HepG2 (cell line): ENCODE measurements around the gene COL8A2. TPM values are rescaled to one million over a fixed set of nuclear protein-coding genes. Genes with fewer than 3 reads are reported as not detected.

ENCODE experiments used
- ATAC-seq: fragments of 200-7000 bp; cut with Tn5 transposase; 3 replicates; pipeline ENCODE4 v1.9.1; 2020; ENCODE audit warnings: mild to moderate bottlenecking, moderate library complexity
- BruUV-seq: library from RNA; stranded (reverse); fragments of 400-500 nt; replicated peaks from 2 replicates; lab custom pipeline; 2021; lab: Mats Ljungman, UMichigan
- CTCF ChIA-PET: fragments of 300-600 bp; formaldehyde crosslinking; extraction: SDS; loops from one replicate; lab custom pipeline; 2021; ENCODE audit warnings: low total read pairs, inconsistent platforms, low intra/inter-chr PET ratio; lab: Yijun Ruan, JAX
- POLR2A ChIA-PET: fragments of 350-600 bp; sonication (Branson Sonifier 250); formaldehyde crosslinking; loops from one replicate; lab custom pipeline; 2020; ENCODE audit warnings: antibody characterized with exemption, inconsistent platforms; lab: Yijun Ruan, JAX
- DNase-seq: peaks from one replicate; pipeline ENCODE4 v3.0.0-alpha.2; 2015; ENCODE audit warnings: low spot score
- FAIRE-seq: peaks from 3 replicates; lab custom pipeline; 2011; peaks lifted over from hg19 to GRCh38; lab: Jason Lieb, UNC
- H2AFZ ChIP-seq: one replicate; pipeline ENCODE4 v1.6.1; 2011; ENCODE audit warnings: low read length, inconsistent platforms
- H3K27ac ChIP-seq: fragments of 300-600 bp; 3 replicates; pipeline ENCODE4 v1.8.0; 2011; ENCODE audit warnings: mixed run types, mild to moderate bottlenecking, mixed read lengths, low read length, inconsistent platforms; ENCODE audit not compliant: insufficient read depth; ENCODE audit errors: extremely low read length
- H3K27me3 ChIP-seq, 2 experiments: fragments of 200-600 bp in 1 of 2; 2 replicates in 1 of 2; 3 replicates in 1 of 2; pipeline versions ENCODE4 v1.6.0 to v1.8.0; 2011; ENCODE audit warnings: low read length in 2 of 2, mild to moderate bottlenecking in 2 of 2, moderate library complexity in 2 of 2, inconsistent platforms in 1 of 2; ENCODE audit not compliant: insufficient read depth in 2 of 2, control insufficient read depth in 1 of 2
- H3K36me3 ChIP-seq, 2 experiments: fragments of 200-600 bp in 1 of 2; replicated peaks in 1 of 2; 2 replicates in 1 of 2; 3 replicates in 1 of 2; pipeline versions ENCODE4 v1.5.1 to v1.8.0; 2011; ENCODE audit warnings: low read length in 2 of 2, inconsistent platforms in 1 of 2; ENCODE audit not compliant: insufficient read depth in 2 of 2, control insufficient read depth in 1 of 2
- H3K4me1 ChIP-seq: 2 replicates; pipeline ENCODE4 v1.5.1; 2012; ENCODE audit warnings: low read length, inconsistent platforms; ENCODE audit not compliant: insufficient read depth
- H3K4me2 ChIP-seq: 2 replicates; pipeline ENCODE4 v1.6.0; 2011; ENCODE audit warnings: low read depth, low read length, inconsistent platforms
- H3K4me3 ChIP-seq, 3 experiments: fragments of 200-600 bp in 1 of 3; sonication (generic), shearing (Covaris generic) in 1 of 3; replicated peaks in 1 of 3; 2 replicates each; pipeline ENCODE4 v1.5.1; 2011 to 2016; ENCODE audit warnings: low read length in 3 of 3, inconsistent platforms in 2 of 3, low read depth in 2 of 3, mild to moderate bottlenecking in 2 of 3, control low read depth in 1 of 3, mixed read lengths in 1 of 3; ENCODE audit not compliant: insufficient read depth in 1 of 3
- H3K79me2 ChIP-seq: one replicate; pipeline ENCODE4 v1.6.1; 2011; ENCODE audit warnings: low read length, inconsistent platforms; ENCODE audit not compliant: insufficient read depth
- H3K9ac ChIP-seq: 2 replicates; pipeline ENCODE4 v1.6.0; 2011; ENCODE audit warnings: mild to moderate bottlenecking, low read depth, low read length, inconsistent platforms; ENCODE audit not compliant: insufficient read depth
- H3K9me3 ChIP-seq: 2 replicates; pipeline ENCODE4 v1.5.1; 2012; ENCODE audit warnings: mild to moderate bottlenecking, low read length
- H4K20me1 ChIP-seq: 2 replicates; pipeline ENCODE4 v1.6.0; 2011; ENCODE audit warnings: inconsistent platforms, mild to moderate bottlenecking, low read length, moderate library complexity; ENCODE audit not compliant: insufficient read depth
- DDIT3 ChIP-seq: sonication (generic); formaldehyde crosslinking; IDR thresholded peaks from 2 replicates; pipeline ENCODE4 v1.4.0; 2020; ENCODE audit warnings: mild to moderate bottlenecking, missing genetic modification reagents
- HIC2 ChIP-seq: sonication (generic); formaldehyde crosslinking; IDR thresholded peaks from 2 replicates; pipeline ENCODE4 v1.9.0; 2022; ENCODE audit warnings: low read depth, missing genetic modification reagents
- HOXA3 ChIP-seq: sonication (generic); formaldehyde crosslinking; IDR thresholded peaks from 2 replicates; pipeline ENCODE4 v1.5.0; 2020; ENCODE audit warnings: missing genetic modification reagents
- IRX3 ChIP-seq: sonication (generic); formaldehyde crosslinking; IDR thresholded peaks from 2 replicates; pipeline ENCODE4 v1.8.1; 2023; ENCODE audit warnings: mild to moderate bottlenecking, low read depth, missing genetic modification reagents, borderline replicate concordance
- KLF11 ChIP-seq: IDR thresholded peaks from 2 replicates; pipeline ENCODE4 v1.6.1; 2016; ENCODE audit warnings: missing compliant biosample characterization
- RELA ChIP-seq: sonication (generic); formaldehyde crosslinking; IDR thresholded peaks from 2 replicates; pipeline ENCODE4 v1.4.0; 2020; ENCODE audit warnings: missing genetic modification reagents
- U2AF2 ChIP-seq: fragments of 200-400 bp; formaldehyde crosslinking; IDR thresholded peaks from 2 replicates; pipeline ENCODE4 v1.6.1; 2017; ENCODE audit warnings: low read depth, mild to moderate bottlenecking, low read length
- UBTF ChIP-seq: sonication (generic); formaldehyde crosslinking; IDR thresholded peaks from 2 replicates; pipeline ENCODE4 v1.4.0; 2020; ENCODE audit warnings: mild to moderate bottlenecking, missing genetic modification reagents
- ZNF317 ChIP-seq: sonication (generic); formaldehyde crosslinking; IDR thresholded peaks from 2 replicates; pipeline ENCODE4 v1.5.0; 2020; ENCODE audit warnings: mild to moderate bottlenecking, missing genetic modification reagents
- ZNF772 ChIP-seq: sonication (generic); formaldehyde crosslinking; IDR thresholded peaks from 2 replicates; pipeline ENCODE4 v1.5.0; 2020; ENCODE audit warnings: mild to moderate bottlenecking, missing genetic modification reagents
- ZSCAN30 ChIP-seq: sonication (generic); formaldehyde crosslinking; IDR thresholded peaks from 2 replicates; pipeline ENCODE4 v1.5.0; 2020; ENCODE audit warnings: mild to moderate bottlenecking, missing genetic modification reagents
- WGBS: methylation state at CpG from one replicate; pipeline ENCODE4 v1.1.6; 2017; ENCODE audit warnings: low lambda C conversion rate; 5-methylcytosine and 5-hydroxymethylcytosine counted together
- in situ Hi-C: cut with HindIII; loops from 2 replicates; pipeline ENCODE4 v1.10.0; 2017; ENCODE audit warnings: low pct_unique_long_range_greater_than_20kb; ENCODE audit not compliant: extremely low pct_ligation_motif_present
- intact Hi-C: fragments of 100-400 bp; cut with micrococcal nuclease; formaldehyde crosslinking; loops from one replicate; pipeline ENCODE4 v1.10.0; 2022; ENCODE audit not compliant: unreplicated experiment
- polyA plus RNA-seq, 8 experiments: library from polyadenylated mRNA; depleted of rRNA in 3 of 8; stranded (reverse) in 7 of 8; unstranded in 1 of 8; fragments of >200 nt; fragmentation: Illumina TruSeq in 4 of 8; extraction: Trizol in 4 of 8; gene quantifications; 2 replicates each; pipeline versions ENCODE4 v1.2.1 to v1.2.3, GENCODE V29; 2011 to 2016; ENCODE audit warnings: low read depth in 4 of 8, missing spikeins in 1 of 8, mixed read lengths in 1 of 8; ENCODE audit not compliant: insufficient read depth in 1 of 8
- total RNA-seq, 5 experiments: library from RNA; depleted of rRNA; stranded (reverse); fragments of >200 nt; fragmentation: Illumina TruSeq; extraction: Trizol; gene quantifications; 2 replicates each; pipeline ENCODE4 v1.2.3, GENCODE V29; 2016; ENCODE audit warnings: low read depth in 1 of 5

COL8A2 gene
- total and polyA plus RNA-seq, 2 of the 13 experiments (the other 11 are each of a cell fraction or from before 2014, with no cell fraction given), result 0.13 to 0.24 TPM

GRCh38 chr1:36092166-36092797 is 32.7 kb downstream of the COL8A2 start:
- TF ChIP-seq DDIT3 (CRISPR knock-in tag) (no peak), RELA (no peak), ZNF317 (CRISPR knock-in tag) (no peak), HOXA3 (CRISPR knock-in tag) (no peak), ZNF772 (CRISPR knock-in tag) (no peak), IRX3 (no peak), KLF11 (CRISPR knock-in tag) (no peak), U2AF2 (no peak), UBTF (CRISPR knock-in tag) (no peak), ZSCAN30 (CRISPR knock-in tag) (no peak), HIC2 (CRISPR knock-in tag) (no peak)
- DNase-seq (no peak), ATAC-seq (no peak), FAIRE-seq (no peak)
- H3K9ac ChIP-seq, result no peak overlapping the region
- H3K4me1 ChIP-seq, result peaks cover 29% of the 10 kb centered on the region
- H3K27ac ChIP-seq, result no peak overlapping the region
- H3K36me3 ChIP-seq, result peaks cover 35 to 51% of the 10 kb centered on the region in 2 experiments
- intact Hi-C loops, result no loop called here
- H2AFZ ChIP-seq, result no peak overlapping the region
- no peak overlapping the region for H3K4me3 ChIP-seq
- no peak overlapping the region for H3K4me2 ChIP-seq
- H3K79me2 ChIP-seq, result peaks cover 21% of the 10 kb centered on the region
- ChIA-PET POLR2A (no interaction called here), CTCF (no interaction called here)
- H3K27me3 ChIP-seq, result no peaks in the 10 kb centered on the region; a peak in 1 of 5 replicates
- no TSS peak for BruUV-seq
- 0 out of 2 replicates have a peak, but pooled peaks cover 3% of the 10 kb centered on the region for H4K20me1 ChIP-seq
- in situ Hi-C loops, result no loop called here
- WGBS, result 96% methylated on average over 11 of the region's 17 CpGs
- H3K9me3 ChIP-seq, result no peaks in the 10 kb centered on the region
